ENCODE measurements around the gene DENND6B.
"Not testable (repeated sequence)": the region's sequence is repeated elsewhere in the genome, so short reads cannot be mapped to it uniquely, and the experiment has no call there.

The DENND6B gene, protein sequence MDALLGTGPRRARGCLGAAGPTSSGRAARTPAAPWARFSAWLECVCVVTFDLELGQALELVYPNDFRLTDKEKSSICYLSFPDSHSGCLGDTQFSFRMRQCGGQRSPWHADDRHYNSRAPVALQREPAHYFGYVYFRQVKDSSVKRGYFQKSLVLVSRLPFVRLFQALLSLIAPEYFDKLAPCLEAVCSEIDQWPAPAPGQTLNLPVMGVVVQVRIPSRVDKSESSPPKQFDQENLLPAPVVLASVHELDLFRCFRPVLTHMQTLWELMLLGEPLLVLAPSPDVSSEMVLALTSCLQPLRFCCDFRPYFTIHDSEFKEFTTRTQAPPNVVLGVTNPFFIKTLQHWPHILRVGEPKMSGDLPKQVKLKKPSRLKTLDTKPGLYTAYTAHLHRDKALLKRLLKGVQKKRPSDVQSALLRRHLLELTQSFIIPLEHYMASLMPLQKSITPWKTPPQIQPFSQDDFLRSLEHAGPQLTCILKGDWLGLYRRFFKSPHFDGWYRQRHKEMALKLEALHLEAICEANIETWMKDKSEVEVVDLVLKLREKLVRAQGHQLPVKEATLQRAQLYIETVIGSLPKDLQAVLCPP

DNA sequence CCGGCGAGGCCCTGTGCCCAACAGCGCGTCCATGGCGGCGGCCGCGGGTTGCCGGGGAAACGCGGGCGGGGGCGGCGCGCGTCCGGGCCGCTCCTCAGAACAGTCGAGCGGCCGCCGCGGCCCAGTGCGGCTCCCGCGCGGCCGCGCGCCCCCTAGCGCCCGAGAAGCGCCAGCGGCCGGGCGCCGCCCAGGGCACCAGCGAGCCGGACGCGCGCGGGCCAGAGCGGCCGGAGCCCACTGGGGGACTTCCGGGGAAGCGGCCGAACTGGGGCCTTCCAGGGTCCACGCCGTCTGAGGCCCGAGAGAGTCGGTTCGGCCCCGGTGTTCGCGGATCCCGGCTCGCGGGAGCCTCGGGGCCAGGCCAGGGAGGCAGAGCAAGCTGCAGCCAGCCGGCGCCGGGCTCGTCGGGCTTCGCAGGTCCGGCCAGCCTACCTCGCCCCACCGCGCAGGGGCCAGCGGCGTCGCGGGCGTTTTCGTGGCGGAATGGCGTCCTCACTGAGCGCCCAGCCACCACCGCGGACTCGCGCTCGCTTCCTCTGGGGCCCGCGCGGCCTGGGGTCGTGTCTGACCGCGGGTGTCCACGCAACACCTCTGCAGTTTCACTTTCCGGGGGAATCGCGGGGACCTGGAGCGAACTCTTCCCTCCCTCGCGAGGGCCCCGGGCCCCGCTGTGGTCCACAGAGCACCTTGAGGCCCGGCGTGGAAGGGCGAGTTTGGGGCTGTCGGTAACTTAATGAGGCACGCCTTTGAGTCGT is at the start of gene DENND6B:
Gene DENND6B (minus strand): TSS at position 57 of the 755 bp plus-strand sequence. CDS start 24 bp downstream, at position 33.
- peak; percentile 34 to 64 for DNase-seq (ENCODE audit: low read depth in 1 of 2, low spot score in 1 of 2)

DNA sequence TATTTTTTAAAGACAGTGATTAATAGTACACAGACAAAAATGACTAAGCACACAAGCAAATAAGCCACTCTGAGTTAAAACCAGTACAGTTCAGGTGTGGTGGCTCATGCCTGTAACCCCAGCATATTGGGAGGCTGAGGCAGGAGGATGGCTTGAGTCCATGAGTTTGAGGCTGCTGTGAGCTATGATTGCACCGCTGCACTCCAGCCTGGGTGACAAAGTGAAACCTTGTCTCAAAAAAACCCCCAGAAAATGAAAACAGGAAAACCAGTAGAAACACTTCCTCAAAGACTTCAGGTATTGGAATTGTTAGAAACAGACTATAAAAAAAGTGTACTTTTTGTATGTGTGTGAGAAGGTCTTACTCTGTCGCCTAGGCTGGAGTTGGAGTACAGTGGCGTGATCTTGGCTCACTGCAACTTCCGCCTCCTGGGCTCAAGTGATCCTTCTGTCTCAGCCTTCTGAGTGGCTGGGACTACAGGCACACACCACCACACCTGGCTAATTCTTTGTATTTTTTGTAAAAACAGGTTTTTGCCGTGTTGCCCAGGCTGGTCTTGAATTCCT is 49.4 kb upstream of the DENND6B start:
- DNase-seq (ENCODE audit: low read depth in 1 of 2, low spot score in 1 of 2), result no peak

DNA sequence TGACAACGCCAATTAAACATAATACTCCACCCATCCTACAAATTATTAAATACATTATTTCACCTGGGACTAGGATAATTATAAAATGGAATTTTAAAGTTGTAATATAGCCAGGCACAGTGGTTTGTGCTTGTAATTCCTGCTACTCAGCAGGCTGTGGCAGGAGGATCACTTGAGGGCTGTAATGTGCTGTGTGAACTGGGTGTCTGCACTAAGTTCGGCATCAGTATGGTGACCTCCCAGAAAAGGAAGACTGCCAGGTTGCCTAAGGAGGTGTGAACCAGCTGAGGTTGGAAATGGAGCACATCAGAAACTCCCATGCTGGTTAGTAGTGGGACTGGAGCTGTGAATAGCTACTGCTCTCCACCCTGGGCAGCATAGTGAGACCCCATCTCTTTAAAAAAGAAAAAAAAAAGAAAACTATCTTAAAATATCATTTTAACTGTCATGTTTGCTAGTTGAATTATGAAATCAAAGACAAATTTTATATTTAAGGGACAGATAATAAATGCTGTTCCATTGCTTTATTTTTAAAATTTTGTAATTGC is 44.4 kb upstream of the DENND6B start:
- DNase-seq (ENCODE audit: low read depth in 1 of 2, low spot score in 1 of 2), result no peak

DNA sequence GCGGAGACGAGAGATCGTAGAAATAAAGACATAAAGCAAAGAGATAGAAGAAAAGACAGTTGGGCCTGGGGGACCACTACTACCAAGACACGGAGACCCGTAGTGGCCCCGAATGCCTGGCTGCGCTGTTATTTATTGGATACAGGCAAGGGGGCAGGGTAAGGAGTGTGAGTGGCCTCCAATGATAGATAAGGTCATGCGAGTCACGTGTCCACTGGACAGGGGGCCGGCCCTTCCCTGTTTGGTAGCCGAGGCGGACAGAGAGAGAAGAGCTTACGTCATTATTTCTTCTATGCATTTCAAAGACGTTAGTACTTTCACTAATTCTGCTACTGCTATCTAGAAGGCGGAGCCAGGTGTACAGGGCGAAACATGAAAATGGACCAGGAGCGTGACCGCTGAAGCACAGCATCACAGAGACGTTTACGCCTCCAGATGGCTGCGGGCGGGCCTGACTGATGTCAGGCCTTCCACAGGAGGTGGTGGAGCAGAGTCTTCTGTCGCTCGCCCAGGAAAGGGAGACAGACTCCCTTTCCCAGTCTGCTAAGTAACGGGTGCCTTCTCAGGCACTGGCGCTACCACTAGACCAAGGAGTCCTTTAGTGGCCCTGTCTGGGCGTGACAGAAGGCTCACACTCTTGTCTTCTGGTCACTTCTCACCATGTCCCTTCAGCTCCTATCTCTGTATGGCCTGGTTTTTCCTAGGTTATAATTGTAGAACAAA is 41.1 kb upstream of the DENND6B start:
- DNase-seq (ENCODE audit: low read depth in 1 of 2, low spot score in 1 of 2), result no peak

DNA sequence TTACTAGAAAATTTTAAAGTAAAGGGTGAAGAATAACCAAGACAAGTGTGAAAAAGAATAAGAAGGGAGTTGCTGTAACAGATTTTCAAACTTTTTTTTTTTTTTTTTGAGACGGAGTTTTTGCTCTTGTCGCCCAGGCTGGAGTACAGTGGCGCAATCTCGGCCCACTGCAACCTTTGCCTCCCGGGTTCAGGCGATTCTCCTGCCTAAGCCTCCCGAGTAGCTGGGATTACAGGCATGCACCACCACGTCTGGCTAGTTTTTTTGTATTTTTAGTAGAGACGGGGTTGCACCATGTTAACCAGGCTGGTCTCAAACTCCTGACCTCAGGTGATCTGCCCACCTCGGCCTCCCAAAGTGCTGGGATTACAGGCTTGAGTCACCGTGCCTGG is 37.0 kb upstream of the DENND6B start:
- DNase-seq (ENCODE audit: low read depth in 1 of 2, low spot score in 1 of 2), result not testable (repeated sequence)

DNA sequence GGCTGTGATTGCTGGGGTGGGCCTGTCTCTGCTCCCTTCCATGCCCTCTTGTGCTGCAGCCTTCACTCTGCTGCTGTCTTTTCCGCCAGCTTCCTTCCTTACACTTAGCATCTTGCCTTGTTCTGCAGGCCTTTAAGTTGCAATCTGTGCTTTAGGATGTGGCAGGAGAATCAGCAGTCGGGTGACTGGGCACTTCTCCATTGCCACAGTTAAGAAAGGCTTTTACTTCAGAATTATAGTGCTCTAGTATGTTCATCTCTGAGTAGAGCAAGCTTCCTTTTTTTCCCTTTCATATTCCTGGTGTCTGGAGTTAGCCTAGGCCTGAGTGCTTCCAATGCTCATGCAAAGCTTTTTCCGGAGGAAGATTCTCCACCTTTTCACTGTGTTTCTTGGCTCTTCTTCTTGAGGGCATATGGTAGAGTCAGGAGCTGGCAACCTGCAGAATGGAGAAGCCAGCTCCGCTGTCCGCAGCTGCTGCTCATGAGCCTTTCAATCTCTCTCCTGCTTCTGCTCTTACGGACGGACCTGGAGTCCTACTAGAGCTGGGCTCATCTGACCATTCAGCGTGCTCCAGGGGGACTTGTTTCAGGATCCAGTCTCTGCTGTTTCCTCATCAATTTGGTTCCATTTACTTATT is 36.5 kb upstream of the DENND6B start:
- DNase-seq (ENCODE audit: low read depth in 1 of 2, low spot score in 1 of 2), result no peak

DNA sequence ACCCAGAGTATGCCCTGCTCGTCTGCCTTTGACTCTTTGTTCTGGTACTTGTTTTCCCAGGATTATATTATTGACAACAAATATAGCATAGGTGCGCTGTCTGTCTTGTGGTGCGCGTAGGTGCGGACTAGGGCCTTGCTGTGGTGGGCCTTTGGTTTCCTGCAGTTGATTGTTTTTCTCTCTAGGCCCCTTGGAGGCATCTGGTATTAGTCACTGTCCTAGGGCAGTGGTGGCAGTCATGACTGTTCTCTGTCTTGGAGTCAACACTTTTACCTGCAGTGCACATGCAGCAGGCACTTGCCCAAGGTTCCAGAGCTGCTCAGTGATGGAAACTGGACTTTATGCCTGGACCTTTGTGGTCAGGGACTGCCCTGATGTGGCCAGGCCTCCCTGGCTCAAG is 34.9 kb upstream of the DENND6B start:
- no peak for DNase-seq (ENCODE audit: low read depth in 1 of 2, low spot score in 1 of 2)

DNA sequence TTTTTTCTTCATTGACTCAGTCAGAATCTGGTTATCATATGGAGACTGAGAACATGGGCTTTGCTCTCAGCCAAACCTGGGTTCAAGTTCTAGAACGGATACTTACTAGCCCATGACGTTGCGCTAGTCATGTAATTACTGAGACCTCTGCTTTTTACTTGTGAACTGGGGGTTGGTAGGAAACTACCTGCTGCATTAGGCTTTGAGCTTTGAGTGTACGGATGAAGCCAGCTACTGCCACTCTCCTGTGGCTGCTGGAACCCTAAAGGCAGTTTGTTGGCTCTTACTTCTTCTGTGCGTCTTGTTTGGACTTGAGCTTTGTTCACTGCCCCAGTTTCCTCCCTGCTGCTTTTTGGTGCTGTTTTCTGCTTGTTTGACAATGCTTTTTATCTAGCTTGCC is 34.4 kb upstream of the DENND6B start:
- no peak for DNase-seq (ENCODE audit: low read depth in 1 of 2, low spot score in 1 of 2)

DNA sequence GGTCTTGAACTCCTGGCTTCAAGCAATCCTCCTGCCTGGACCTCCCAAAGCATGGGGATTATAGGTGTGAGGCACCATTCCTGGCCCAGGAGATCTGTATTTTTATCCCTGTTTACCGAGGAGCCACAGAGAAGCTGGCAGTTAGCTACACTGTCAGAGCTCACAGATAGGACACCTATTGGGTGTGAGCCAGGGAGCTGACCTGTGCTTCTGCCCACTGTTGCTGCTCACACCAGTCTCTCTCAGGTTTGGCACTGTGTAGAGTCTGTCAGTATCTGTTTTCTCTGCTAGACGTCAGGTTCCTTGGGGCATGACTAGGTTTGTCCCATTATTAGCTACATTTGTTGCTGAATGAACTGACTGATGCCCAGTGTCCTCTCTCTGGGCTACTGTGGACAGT is 33.8 kb upstream of the DENND6B start:
- DNase-seq (ENCODE audit: low read depth in 1 of 2, low spot score in 1 of 2), result no peak

DNA sequence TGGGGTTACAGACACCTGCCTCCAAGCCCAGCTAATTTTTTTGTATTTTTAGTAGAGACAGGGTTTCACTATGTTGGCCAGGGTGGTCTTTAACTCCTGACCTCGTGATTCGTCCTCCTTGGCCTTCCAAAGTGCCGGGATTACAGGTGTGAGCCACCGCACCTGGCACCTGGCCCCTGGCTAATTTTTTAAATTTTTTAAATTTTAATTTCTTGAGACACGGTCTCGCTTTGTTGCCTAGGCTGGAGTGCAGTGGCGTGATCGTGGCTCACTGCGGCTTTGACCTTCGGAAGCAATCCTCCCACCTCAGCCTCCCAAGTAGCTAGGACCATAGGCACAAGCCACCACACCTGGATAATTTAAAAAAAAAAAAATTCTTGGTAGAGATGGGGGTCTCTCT is 30.9 kb upstream of the DENND6B start:
- DNase-seq (ENCODE audit: low read depth in 1 of 2, low spot score in 1 of 2), result no peak

DNA sequence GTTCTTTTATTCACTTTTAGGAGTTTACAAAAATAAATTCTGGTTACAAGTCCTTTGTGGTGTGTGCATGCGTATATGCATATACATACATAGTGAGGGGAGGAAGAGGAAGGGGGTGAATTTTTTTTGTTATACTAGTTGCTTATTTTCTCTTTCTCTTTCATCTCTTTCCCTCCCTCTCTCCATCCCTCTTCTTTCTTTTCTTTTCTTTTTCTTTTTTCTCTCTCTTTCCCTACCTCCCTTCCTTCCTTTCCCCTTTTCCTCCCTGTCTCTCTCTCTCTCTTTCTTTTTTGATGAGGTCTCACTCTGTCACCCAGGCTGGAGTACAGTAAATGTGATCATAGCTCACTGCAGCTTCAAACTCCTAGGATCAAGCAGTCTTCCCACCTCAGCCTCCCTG is 30.4 kb upstream of the DENND6B start:
- DNase-seq (ENCODE audit: low read depth in 1 of 2, low spot score in 1 of 2), result no peak

DNA sequence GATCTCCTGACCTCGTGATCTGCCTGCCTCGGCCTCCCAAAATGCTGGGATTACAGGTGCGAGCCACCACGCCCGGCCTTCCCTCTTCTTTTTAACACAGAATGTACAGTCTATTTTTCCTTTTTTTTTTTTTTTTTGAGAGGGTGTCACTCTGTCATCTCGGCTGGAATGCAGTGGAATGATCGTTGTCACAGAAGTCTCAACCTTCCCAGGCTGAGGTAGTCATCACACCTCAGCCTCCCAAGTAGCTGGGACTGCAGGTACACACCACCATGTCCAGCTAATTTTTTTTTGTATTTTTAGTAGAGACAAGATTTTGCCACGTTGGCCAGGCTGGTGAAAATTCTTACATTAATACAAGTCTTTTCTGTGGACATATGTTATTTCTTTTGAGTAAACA is 29.4 kb upstream of the DENND6B start:
- no peak for DNase-seq (ENCODE audit: low read depth in 1 of 2, low spot score in 1 of 2)

DNA sequence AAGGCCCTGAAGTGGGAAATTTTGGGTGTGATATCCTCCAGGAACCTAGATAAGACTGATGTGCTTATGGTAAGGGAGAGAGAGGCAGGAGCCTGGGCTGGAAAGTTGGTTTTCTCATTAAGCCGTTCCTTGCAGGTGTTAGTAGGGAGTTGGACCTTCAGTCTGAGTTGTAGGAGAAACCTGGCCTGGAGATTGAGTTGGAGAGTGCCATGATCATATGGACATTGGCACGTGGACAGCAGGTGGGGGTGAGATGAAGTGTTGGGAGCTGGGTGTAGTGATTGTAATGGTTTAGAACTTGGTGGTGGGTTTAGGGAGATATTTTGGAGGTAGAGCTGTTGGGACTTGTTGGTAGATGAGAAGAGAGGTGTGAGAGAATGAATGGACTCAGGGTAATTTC is 21.2 kb upstream of the DENND6B start:
- no peak for DNase-seq (ENCODE audit: low read depth in 1 of 2, low spot score in 1 of 2)

DNA sequence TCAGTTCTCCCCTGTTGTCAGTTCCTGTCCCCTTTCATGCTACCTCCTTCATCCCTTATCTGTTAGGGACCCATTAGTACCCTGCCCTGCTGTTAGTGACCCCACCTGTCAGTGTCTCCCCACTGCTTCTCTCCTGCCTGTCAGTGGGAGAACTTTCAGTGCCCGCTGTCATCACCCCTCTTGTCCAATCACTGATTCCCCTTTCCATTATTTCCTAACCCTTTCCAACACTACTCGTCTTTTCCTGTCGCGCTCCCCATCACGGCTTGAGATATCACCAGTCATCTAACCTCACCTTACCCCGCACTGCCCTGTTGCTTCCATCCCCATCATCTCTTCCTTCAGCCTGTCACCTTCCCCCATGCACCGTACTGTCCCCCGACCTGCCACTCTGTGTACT is 20.3 kb upstream of the DENND6B start:
- no peak for DNase-seq (ENCODE audit: low read depth in 1 of 2, low spot score in 1 of 2)

DNA sequence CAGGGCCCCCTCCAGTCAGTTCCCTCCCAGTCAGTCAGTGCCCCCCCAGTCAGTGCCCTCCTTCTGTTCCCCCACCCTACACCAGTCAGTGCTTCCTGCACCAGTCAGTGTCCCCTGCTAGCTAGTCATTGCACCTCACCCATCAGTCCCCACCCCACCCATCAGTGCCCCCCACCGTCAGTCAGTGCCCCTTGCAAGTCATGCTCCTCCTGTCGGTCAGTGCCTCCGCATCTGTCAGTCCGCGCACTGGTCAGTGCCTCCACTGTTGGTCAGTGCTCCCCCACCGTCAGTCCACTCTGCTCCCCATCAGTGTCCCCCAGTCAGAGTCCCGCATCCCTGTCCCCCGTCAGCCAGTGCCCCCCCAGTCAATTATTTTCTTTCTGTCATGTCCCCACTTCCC is 19.7 kb upstream of the DENND6B start:
- DNase-seq (ENCODE audit: low read depth in 1 of 2, low spot score in 1 of 2), result no peak

DNA sequence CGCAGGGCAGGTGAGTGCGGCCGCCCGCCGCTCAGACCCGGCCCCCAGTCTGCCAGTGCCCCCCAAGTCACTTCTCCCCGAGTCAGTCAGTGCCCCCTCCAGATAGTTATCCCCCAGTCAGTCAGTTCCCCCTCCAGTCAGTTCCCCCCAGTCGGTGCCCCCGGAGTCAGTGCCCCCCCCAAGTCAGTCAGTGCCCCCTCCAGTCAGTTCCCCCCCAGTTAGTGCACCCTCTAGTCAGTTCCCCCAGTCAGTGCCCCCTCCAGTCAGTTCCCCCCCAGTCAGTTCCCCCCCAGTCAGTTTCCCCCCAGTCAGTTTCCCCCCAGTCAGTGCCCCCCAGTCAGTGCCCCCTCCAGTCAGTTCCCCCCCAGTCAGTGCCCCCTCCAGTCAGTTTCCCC is 16.7 kb upstream of the DENND6B start:
- DNase-seq (ENCODE audit: low read depth in 1 of 2, low spot score in 1 of 2), result no peak

DNA sequence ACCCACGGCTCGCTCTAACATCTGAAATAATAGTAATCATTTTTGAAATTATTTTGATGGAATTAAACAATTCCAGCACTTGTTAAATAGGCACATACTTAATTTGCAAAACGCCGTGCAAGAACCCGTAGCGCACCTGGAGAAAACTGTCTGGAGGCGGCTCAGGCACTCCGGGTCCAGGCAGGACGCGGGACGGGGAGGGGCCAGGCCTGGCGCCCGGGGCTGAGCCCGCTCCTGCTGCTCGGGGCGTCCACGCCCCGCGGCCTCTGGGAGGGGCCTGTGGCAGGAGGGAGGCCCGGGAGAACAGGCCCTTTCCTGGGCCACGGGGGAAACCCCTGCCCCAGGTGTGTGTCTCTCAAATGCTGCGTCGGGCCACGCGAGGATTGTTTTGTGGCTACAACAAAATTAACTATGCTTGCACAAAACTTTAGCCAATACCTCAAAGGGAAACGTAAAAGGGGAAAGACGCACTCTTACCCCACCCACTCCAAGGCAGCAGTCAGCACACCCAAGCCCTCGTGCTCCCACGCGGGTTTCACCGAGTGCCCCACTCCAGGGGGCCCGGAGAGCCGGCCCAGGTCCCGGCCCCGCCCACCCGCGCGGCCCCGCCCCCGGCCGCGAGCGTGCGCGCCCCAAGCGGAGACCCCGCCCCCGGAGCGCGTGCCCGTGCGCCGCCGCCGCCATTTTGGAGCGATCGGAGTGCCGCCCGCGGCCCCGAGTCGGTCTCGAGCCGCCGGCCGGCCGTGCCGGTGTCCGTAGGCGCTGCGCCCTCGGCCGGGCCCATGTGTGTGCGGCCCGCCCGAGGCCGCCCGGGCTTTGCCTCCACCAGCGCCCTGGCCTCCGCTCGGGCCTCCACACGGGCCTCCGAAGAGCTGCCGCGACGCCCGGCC is 16.1 kb upstream of the DENND6B start, which contains the start of gene PPP6R2:
Gene PPP6R2 (plus strand): TSS at position 677 of the 890 bp plus-strand sequence. CDS start 50,582 bp downstream, outside the sequence.
- DNase-seq (ENCODE audit: low read depth in 1 of 2, low spot score in 1 of 2), result peak; percentile 85 to 92

DNA sequence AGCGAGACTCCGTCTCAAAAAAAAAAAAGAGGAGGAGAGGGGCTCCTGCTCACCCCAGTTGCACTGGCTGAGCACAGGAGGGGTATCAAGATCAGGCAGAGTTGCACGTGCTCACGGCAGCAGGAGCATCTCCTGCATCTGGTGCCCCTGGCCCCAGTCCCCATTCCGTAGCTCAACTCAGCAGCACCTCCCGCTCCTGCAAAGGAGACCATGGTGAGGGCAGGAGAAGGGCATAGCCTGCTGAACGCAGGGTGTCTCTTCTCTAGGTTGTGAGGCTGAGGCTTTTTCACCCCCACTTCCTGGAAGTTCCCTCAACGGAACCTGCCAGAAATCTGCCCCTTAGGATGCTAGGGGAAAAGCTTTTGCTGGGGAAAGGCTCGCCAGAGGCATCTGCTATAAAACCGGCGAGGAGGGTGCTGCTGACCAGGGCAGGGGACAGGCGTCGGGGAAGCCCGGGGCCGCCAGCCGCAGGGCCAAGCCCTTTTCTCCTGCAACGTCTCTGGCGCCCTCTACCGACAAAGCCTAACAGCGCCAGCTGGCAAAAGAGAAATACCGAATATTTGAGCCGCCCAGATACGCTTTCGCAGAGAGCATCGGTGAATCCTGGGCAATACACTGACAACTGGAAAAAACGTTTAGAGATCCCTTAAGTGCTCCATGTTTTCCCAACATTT is 15.3 kb upstream of the DENND6B start:
- DNase-seq (ENCODE audit: low read depth in 1 of 2, low spot score in 1 of 2), result peak; percentile 75 to 79
